Effector memory CD4-positive, alpha-beta T cell (primary cell): Measurements from ENCODE around the gene MAGI3.

ENCODE experiments used
- DNase-seq, 3 donors: peaks; one replicate each; pipeline ENCODE4 v3.0.0-alpha.2; 2020
- H3K27ac ChIP-seq: 2 replicates; pipeline ENCODE4 v1.7.0; 2013; ENCODE audit warnings: mild to moderate bottlenecking, low read length, moderate library complexity; ENCODE audit not compliant: insufficient read depth, poor library complexity, severe bottlenecking
- H3K27me3 ChIP-seq: replicated peaks from 2 replicates; pipeline ENCODE4 v1.7.0; 2013; ENCODE audit warnings: mild to moderate bottlenecking, low read length; ENCODE audit not compliant: insufficient read depth, control insufficient read depth, poor library complexity, severe bottlenecking
- H3K36me3 ChIP-seq: 2 replicates; pipeline ENCODE4 v1.7.0; 2013; ENCODE audit warnings: mild to moderate bottlenecking, low read length, moderate library complexity; ENCODE audit not compliant: control insufficient read depth, insufficient read depth
- H3K4me1 ChIP-seq: 2 replicates; pipeline ENCODE4 v1.7.0; 2013; ENCODE audit warnings: low read length, mild to moderate bottlenecking; ENCODE audit not compliant: control insufficient read depth, insufficient read depth, poor library complexity, severe bottlenecking
- H3K4me3 ChIP-seq: 2 replicates; pipeline ENCODE4 v1.7.0; 2013; ENCODE audit warnings: low read length, low read depth, mild to moderate bottlenecking; ENCODE audit not compliant: insufficient read depth, poor library complexity, severe bottlenecking
- H3K9me3 ChIP-seq: 2 replicates; pipeline ENCODE4 v1.7.0; 2013; ENCODE audit warnings: mild to moderate bottlenecking, low read length, moderate library complexity; ENCODE audit not compliant: control insufficient read depth

The MAGI3 gene

DNA sequence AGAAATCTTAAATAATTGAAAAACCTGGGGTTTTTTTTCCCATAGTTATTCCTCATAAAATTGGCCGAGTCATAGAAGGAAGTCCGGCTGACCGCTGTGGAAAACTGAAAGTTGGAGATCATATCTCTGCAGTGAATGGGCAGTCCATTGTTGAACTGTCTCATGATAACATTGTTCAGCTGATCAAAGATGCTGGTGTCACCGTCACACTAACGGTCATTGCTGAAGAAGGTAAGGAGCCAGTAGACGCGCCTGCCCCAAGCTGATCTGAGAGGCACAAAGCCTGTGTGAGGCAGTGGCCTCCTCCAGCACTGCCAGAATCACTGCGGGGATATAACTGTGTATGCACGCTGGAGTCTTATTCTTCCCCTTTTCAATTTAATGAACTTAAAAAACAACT lies 268.7 kb downstream of the MAGI3 start:
- Histone ChIP-seq H3K4me1 (no peaks in the 10 kb centered on the region), H3K27ac (no peak overlapping the region), H3K27me3 (no peaks in the 10 kb centered on the region), H3K36me3 (no peaks in the 10 kb centered on the region), H3K9me3 (no peaks in the 10 kb centered on the region), H3K4me3 (no peak overlapping the region)
- DNase-seq = no peak

DNA sequence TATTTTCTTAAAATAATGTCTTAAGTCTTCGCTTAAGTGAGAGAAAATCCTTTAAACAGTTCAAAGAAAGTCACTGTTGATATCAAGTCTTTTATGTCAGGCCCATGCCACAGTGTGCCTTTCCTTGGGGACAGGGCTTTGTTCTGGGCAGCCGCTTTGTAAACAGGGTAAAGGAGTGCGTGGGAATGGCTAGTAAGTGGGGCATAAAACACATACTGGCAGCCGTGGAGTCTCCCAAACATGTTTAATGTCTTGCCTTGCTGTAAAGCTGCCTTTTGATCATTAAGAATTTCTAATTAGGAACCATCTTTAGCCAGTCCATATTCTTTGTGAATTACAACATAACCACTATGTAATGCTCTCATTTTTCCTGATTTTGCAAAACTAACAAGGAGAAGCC lies 269.2 kb downstream of the MAGI3 start:
- Histone ChIP-seq H3K27me3 (no peaks in the 10 kb centered on the region), H3K4me1 (no peaks in the 10 kb centered on the region), H3K4me3 (no peak overlapping the region), H3K9me3 (no peaks in the 10 kb centered on the region), H3K36me3 (no peaks in the 10 kb centered on the region), H3K27ac (no peak overlapping the region)
- DNase-seq = no peak

DNA sequence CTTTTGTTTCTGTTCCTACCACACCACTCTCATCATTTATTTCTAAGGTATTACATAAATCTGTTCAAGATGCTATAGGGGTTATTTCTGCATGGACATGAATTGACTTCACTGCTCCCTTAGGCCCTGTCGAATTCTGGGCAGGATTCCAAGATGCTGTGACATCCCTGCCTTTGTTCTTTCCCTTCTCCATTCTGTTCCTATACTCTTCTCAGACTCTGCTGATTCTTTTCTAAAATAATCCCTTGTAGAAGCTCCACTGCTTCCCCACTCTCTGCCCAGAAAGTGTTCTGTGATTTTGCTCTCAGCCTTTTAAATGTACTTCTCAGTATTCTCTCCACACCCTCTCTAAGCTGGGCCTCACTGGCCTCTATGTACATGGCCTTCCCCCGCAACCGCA lies 269.8 kb downstream of the MAGI3 start:
- DNase-seq = no peak
- Histone ChIP-seq H3K4me3 (no peak overlapping the region), H3K27ac (no peak overlapping the region), H3K36me3 (no peaks in the 10 kb centered on the region), H3K9me3 (no peaks in the 10 kb centered on the region), H3K27me3 (no peaks in the 10 kb centered on the region), H3K4me1 (no peaks in the 10 kb centered on the region)

DNA sequence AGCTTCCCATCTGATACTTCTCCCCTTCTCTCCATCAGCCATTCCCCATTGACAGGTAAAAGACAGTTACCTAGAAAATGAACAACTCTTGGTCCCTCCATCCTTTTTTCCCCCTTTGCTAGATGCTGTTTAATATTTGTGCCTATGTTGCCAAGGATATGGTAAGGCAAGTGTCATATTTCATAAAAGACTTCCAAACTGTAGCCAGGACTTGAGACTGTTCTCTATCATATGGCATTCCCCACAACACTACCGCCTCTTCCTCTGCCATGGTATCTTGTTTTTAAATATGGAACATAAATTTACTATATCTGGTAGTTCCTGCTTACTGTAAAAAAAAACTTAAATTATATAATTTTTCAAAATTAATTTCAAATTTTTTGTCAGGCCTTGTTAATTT lies 271.8 kb downstream of the MAGI3 start:
- H3K4me3 ChIP-seq = no peak overlapping the region
- H3K27me3 ChIP-seq = no peaks in the 10 kb centered on the region
- no peak overlapping the region for H3K27ac ChIP-seq
- no peaks in the 10 kb centered on the region for H3K9me3 ChIP-seq
- DNase-seq = no peak
- H3K4me1 ChIP-seq = no peaks in the 10 kb centered on the region
- H3K36me3 ChIP-seq = no peaks in the 10 kb centered on the region

DNA sequence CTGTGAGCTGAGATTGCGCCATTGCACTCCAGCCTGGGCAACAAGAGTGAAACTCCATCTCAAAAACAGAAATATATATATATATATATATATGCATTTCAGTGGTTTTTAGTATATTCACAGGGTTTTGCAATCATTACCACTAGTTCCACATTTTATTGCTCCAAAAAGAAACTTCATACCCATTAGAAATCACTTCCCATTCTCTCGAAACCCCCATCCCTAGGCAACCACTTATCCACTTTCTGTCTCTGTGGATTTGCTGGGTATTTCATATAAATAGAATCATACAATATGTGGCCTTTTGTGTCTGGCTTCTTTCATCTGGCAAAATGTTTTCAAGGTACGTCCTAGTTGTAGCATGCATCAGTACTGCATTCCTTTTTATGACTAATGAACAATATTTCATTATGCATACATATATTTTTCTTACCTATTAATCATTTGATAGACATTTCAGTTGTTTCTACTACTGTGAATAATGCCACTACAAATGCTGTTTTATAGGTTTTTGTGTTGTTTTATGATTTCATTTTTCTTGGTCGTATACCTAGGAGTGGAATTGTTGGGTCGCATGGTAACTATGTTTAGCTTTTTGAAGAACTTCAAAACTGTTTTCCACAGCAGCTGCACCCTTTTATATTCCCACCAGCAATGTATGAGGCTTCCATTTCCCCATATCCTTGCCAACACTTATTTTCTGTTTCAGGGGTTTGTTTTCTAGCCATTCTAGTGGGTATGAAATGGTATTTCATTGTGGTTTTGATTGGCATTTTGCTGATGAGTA lies 273.0 kb downstream of the MAGI3 start:
- Histone ChIP-seq H3K4me1 (no peaks in the 10 kb centered on the region), H3K36me3 (no peaks in the 10 kb centered on the region), H3K27ac (no peak overlapping the region), H3K4me3 (no peak overlapping the region), H3K27me3 (no peaks in the 10 kb centered on the region), H3K9me3 (no peaks in the 10 kb centered on the region)
- DNase-seq = no peak

DNA sequence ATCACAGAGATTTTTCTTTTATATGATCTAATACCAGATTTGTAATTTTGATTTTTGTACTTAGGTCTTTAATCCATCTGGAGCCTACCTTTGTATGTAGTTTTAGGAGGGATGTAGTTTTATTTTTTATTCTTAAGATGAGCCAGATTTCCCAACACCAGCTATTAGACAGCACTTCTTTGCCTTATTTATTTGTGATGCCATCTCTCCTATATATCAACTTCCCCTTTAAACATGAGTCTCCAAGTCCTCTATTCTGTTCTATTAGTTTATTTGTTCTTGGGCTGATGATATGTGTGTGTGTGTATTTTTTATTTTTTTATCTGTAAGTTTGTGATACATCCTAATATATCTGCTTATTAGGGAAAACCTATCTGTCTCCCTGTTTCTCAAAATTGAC lies 274.8 kb downstream of the MAGI3 start:
- Histone ChIP-seq H3K9me3 (no peaks in the 10 kb centered on the region), H3K36me3 (no peaks in the 10 kb centered on the region), H3K27me3 (no peaks in the 10 kb centered on the region), H3K4me3 (no peak overlapping the region), H3K4me1 (no peaks in the 10 kb centered on the region), H3K27ac (no peak overlapping the region)
- no peak for DNase-seq

DNA sequence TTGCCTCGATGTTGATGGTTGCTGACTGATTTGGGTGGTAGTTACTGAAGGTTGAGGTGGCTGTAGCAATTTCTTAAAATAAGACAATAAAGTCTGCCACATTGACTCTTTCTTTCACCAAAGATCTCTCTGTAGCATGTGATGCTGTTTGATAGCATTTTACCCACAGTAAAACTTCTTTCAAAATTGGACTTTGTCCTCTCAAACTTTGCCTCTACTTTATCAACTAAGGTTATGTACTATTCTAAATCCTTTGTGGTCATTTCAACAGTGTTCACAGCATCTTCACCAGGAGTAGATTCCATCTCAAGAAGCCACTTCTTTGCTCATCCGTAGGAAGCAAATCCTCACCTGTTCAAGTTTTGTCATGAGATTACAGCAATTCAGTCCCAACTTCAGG lies 275.8 kb downstream of the MAGI3 start:
- H3K4me1 ChIP-seq = no peaks in the 10 kb centered on the region
- no peak overlapping the region for H3K27ac ChIP-seq
- no peaks in the 10 kb centered on the region for H3K27me3 ChIP-seq
- no peaks in the 10 kb centered on the region for H3K9me3 ChIP-seq
- no peak for DNase-seq
- no peaks in the 10 kb centered on the region for H3K36me3 ChIP-seq
- no peak overlapping the region for H3K4me3 ChIP-seq

DNA sequence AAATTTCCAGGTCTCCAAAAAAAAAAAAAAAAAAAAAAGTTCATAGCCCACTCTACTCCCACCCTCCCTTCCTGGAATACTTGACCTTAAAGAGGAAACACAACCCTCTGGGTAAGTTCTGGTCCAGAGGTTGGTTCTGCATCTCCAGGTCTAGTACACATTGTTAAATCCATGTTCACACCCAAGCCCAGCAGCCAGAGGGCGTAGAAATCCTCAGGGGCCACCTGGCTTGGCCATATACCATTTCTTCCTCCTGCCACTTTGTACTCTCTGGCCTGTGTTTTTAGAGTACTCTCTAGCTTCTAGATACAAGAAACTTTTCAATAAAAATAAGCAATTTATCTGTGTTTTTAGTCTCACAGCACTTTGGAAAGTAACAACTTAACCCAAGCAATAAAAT lies 279.7 kb downstream of the MAGI3 start:
- Histone ChIP-seq H3K9me3 (no peaks in the 10 kb centered on the region), H3K27ac (no peak overlapping the region), H3K36me3 (no peaks in the 10 kb centered on the region), H3K4me1 (no peaks in the 10 kb centered on the region), H3K4me3 (no peak overlapping the region), H3K27me3 (no peaks in the 10 kb centered on the region)
- no peak for DNase-seq

DNA sequence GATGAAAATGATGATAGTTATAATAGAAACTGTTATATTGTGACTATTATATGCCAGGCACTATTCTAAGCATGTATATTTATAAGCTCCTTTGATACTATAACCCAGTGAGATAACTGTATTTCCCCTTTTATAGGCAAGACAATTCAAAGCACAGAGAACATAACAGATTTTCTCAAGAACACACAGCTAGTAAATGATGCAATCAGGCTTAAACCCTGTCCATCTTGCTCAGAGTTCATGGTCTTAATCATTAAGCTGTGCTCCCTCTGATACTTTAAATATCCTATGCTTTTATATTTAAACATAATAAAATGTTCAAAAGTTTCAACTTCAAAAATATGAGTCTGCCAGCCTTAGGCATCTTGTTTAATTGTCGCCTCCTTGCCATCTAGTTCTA lies 280.3 kb downstream of the MAGI3 start:
- Histone ChIP-seq H3K27me3 (no peaks in the 10 kb centered on the region), H3K9me3 (no peaks in the 10 kb centered on the region), H3K4me1 (no peaks in the 10 kb centered on the region), H3K4me3 (no peak overlapping the region), H3K27ac (no peak overlapping the region), H3K36me3 (no peaks in the 10 kb centered on the region)
- DNase-seq = no peak

DNA sequence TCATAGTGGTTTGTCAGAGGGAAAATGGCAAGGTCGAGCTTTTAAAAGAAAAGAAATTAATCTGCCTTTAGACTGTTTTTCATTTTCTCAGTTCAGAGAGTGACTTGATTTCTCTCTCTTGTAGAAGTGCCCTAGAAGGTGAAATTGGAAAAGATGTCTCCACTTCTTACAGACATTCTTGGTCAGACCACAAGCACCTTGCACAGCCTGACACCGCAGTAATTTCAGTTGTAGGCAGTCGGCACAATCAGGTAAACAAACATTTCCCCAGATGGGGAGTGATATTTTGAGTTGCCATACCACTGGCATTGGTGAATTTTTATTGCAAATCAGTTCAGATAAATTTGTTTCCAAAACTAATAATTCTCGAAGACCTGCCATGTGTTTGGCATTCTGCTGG lies 282.2 kb downstream of the MAGI3 start:
- H3K4me3 ChIP-seq = no peak overlapping the region

More for the DNA sequence above, 282.2 kb downstream of the MAGI3 start:
- H3K4me1 ChIP-seq = no peaks in the 10 kb centered on the region
- H3K27me3 ChIP-seq = no peaks in the 10 kb centered on the region
- no peak overlapping the region for H3K27ac ChIP-seq
- H3K9me3 ChIP-seq = no peaks in the 10 kb centered on the region
- no peaks in the 10 kb centered on the region for H3K36me3 ChIP-seq
- DNase-seq = no peak
